ENCODE results near the gene RINT1. TPM values are rescaled to one million over a fixed set of nuclear protein-coding genes. Genes with fewer than 3 reads are reported as not detected.

The RINT1 gene
- total and polyA plus RNA-seq, 2 experiments from 2014 or later, result 12.6 to 24.1 TPM

DNA sequence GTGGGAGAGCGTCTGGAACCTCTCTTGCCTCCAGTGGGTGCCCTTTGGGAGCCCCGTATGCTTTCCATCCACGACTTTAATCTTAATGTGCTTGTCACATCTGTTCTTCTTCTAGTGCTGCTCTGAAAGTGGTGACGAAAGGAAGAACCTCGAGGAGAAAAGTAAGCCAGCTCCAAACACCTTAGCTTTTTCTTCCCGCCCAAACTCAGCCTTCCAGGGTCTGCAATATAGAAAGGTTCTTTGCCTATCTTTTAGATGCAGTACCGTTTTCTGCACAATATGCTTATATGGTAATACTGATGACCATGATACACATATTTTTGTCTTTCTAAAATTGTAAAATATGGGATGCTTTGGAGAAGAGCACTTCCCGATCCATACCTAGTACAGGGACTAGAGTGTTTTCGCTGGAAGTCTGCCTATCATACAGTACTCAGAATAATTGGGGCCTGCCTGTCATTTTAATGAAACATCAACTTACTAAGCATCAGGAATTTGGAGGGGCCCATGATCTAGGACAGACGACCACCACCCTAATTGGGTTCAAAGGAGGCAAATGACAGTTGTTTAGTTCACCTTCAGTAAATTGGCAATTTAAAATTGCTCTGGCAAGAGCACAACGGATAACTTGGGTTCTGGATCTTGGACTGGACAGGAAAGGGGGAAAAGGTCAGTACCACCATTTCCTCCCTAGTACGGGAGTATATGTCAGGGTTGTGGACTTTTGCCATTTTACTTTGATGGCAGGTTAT, 884 bp downstream of the RINT1 start:
- Histone ChIP-seq H3K79me2 (ENCODE audit: insufficient read depth) (peaks cover 49% of the 10 kb centered on the region), H3K27ac (peak overlapping the region; percentile 60; the same call in 1 of the 2 replicates), H3K36me3 (ENCODE audit: low read depth) (peaks cover 19% of the 10 kb centered on the region; the same call in 1 of the 2 replicates), H3K27me3 (replicated peaks; ENCODE audit: insufficient read depth) (no peaks in the 10 kb centered on the region), H3K9me3 (ENCODE audit: low read depth) (no peaks in the 10 kb centered on the region), H3K9me2 (ENCODE audit: insufficient read depth) (no peaks in the 10 kb centered on the region), H4K20me1 (ENCODE audit: insufficient read depth) (no peaks in the 10 kb centered on the region), H3K4me1 (ENCODE audit: insufficient read depth) (peaks cover 12% of the 10 kb centered on the region; the same call in 1 of the 2 replicates), H3F3A (ENCODE audit: insufficient read depth) (no peaks in the 10 kb centered on the region), H3K4me2 (ENCODE audit: unreplicated experiment) (peak overlapping the region; percentile 99), H2AFZ (peak overlapping the region; percentile 99), H3K4me3 (peak overlapping the region; percentile 99), H3K9ac (peak overlapping the region; percentile 97)
- TF ChIP-seq EZH2phosphoT487 (IDR thresholded peaks at IDR 0.05; ENCODE audit: insufficient read depth, low read depth) (no peak), EZH2 (IDR thresholded peaks at IDR 0.05; ENCODE audit: insufficient read depth, poor library complexity, severe bottlenecking) (no peak)
- no peak for DNase-seq
- in situ Hi-C loops (cut with MboI), result no loop called here
- WGBS, 2 experiments (ENCODE audit: low coverage in 1 of 2, low lambda C conversion rate in 2 of 2, missing lambda C conversion rate in 2 of 2), result 17 to 21% methylated on average over 12 of the region's 12 CpGs

- Histone ChIP-seq H3K4me3 (no peak overlapping the region), H3K9me2 (ENCODE audit: insufficient read depth) (no peaks in the 10 kb centered on the region), H3K9ac (no peak overlapping the region), H3K36me3 (ENCODE audit: low read depth) (peaks cover 57% of the 10 kb centered on the region), H3K4me2 (ENCODE audit: unreplicated experiment) (no peak overlapping the region), H3K79me2 (ENCODE audit: insufficient read depth) (peaks cover 53% of the 10 kb centered on the region), H3K27me3 (replicated peaks; ENCODE audit: insufficient read depth) (no peaks in the 10 kb centered on the region), H3K9me3 (ENCODE audit: low read depth) (no peaks in the 10 kb centered on the region), H3F3A (ENCODE audit: insufficient read depth) (no peaks in the 10 kb centered on the region), H3K4me1 (ENCODE audit: insufficient read depth) (0 out of 2 replicates have a peak, but pooled peaks cover 6% of the 10 kb centered on the region), H4K20me1 (ENCODE audit: insufficient read depth) (no peaks in the 10 kb centered on the region), H2AFZ (no peak overlapping the region), H3K27ac (no peak overlapping the region)
- no peak for TF ChIP-seq EZH2phosphoT487 (IDR thresholded peaks at IDR 0.05; ENCODE audit: insufficient read depth, low read depth)
- TF ChIP-seq EZH2 (IDR thresholded peaks at IDR 0.05; ENCODE audit: insufficient read depth, poor library complexity, severe bottlenecking), result no peak
- in situ Hi-C loops (cut with MboI), result no loop called here
- WGBS, 2 experiments (ENCODE audit: low coverage in 1 of 2, low lambda C conversion rate in 2 of 2, missing lambda C conversion rate in 2 of 2), result 70 to 72% methylated on average over 2 of the region's 2 CpGs
- no peak for DNase-seq
These were observed 6.3 kb downstream of the RINT1 start for GRCh38 chr7:105538339-105538738.

DNA sequence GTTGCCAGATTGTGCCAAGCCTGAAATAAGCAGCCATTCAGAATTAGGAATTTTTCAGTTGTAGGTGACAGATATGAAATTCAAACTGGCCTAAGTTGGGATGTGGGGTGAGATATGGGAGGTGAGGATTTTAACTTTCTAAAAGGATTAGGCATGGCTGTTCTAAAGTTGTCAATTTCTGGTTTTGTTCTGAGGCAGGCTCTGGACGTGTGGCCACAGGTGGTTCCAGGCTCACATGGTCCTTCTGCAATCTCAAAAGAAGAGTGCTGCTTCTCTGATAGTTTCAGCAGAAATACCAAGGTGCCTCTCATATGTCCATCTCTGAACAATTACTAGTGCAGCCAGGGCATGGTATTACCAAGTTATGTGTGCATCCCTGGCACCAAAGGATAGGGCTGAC, 27.9 kb downstream of the RINT1 start:
- H3K9me2 ChIP-seq (ENCODE audit: insufficient read depth), result no peaks in the 10 kb centered on the region
- H3K9ac ChIP-seq, result no peak overlapping the region
- H3K4me3 ChIP-seq, result no peak overlapping the region
- no peak overlapping the region for H2AFZ ChIP-seq
- TF ChIP-seq EZH2phosphoT487 (IDR thresholded peaks at IDR 0.05; ENCODE audit: insufficient read depth, low read depth) (no peak), EZH2 (IDR thresholded peaks at IDR 0.05; ENCODE audit: insufficient read depth, poor library complexity, severe bottlenecking) (no peak)
- no peaks in the 10 kb centered on the region for H3K79me2 ChIP-seq (ENCODE audit: insufficient read depth)
- H4K20me1 ChIP-seq (ENCODE audit: insufficient read depth), result no peaks in the 10 kb centered on the region
- no peaks in the 10 kb centered on the region for H3K9me3 ChIP-seq (ENCODE audit: low read depth)
- no peaks in the 10 kb centered on the region for H3K4me1 ChIP-seq (ENCODE audit: insufficient read depth)
- in situ Hi-C loops (cut with MboI), result no loop called here
- no peak for DNase-seq
- H3F3A ChIP-seq (ENCODE audit: insufficient read depth), result no peaks in the 10 kb centered on the region
- WGBS, 2 experiments (ENCODE audit: low coverage in 1 of 2, low lambda C conversion rate in 2 of 2, missing lambda C conversion rate in 2 of 2), result 100% methylated on average over 1 of the region's 1 CpG
- no peaks in the 10 kb centered on the region for H3K27me3 ChIP-seq (replicated peaks; ENCODE audit: insufficient read depth)
- no peak overlapping the region for H3K4me2 ChIP-seq (ENCODE audit: unreplicated experiment)
- H3K27ac ChIP-seq, result no peak overlapping the region
- H3K36me3 ChIP-seq (ENCODE audit: low read depth), result peaks cover 60% of the 10 kb centered on the region

DNA sequence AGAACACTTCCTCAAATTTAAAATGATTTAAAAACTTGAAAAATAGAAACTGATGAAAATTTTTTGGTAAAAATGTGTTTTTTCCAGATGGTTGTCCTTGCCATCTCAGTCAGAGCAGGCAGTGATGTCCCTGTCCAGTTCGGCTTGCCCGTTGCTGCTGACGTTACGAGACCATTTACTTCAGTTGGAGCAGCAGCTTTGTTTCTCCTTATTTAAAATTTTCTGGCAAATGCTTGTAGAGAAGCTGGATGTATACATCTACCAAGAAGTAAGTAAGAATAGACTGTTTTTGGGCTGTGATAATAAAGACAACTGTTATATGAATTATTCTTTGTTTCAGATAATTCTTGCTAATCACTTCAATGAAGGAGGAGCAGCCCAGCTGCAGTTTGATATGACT, 33.2 kb downstream of the RINT1 start:
- DNase-seq, result no peak
- in situ Hi-C loops (cut with MboI), result no loop called here
- Histone ChIP-seq H3K79me2 (ENCODE audit: insufficient read depth) (no peaks in the 10 kb centered on the region), H4K20me1 (ENCODE audit: insufficient read depth) (no peaks in the 10 kb centered on the region), H3K27ac (no peak overlapping the region), H3K9me2 (ENCODE audit: insufficient read depth) (no peaks in the 10 kb centered on the region), H2AFZ (no peak overlapping the region), H3K4me1 (ENCODE audit: insufficient read depth) (no peaks in the 10 kb centered on the region), H3F3A (ENCODE audit: insufficient read depth) (peaks cover 7% of the 10 kb centered on the region), H3K36me3 (ENCODE audit: low read depth) (peaks cover 76% of the 10 kb centered on the region), H3K9me3 (ENCODE audit: low read depth) (no peaks in the 10 kb centered on the region), H3K27me3 (replicated peaks; ENCODE audit: insufficient read depth) (no peaks in the 10 kb centered on the region), H3K4me3 (no peak overlapping the region), H3K9ac (no peak overlapping the region), H3K4me2 (ENCODE audit: unreplicated experiment) (no peak overlapping the region)
- 99% methylated on average over 4 of the region's 4 CpGs for WGBS, 2 experiments (ENCODE audit: low coverage in 1 of 2, low lambda C conversion rate in 2 of 2, missing lambda C conversion rate in 2 of 2)
- TF ChIP-seq EZH2phosphoT487 (IDR thresholded peaks at IDR 0.05; ENCODE audit: insufficient read depth, low read depth) (no peak), EZH2 (IDR thresholded peaks at IDR 0.05; ENCODE audit: insufficient read depth, poor library complexity, severe bottlenecking) (no peak)
